ENCODE data around the gene SMIM22.

DNA sequence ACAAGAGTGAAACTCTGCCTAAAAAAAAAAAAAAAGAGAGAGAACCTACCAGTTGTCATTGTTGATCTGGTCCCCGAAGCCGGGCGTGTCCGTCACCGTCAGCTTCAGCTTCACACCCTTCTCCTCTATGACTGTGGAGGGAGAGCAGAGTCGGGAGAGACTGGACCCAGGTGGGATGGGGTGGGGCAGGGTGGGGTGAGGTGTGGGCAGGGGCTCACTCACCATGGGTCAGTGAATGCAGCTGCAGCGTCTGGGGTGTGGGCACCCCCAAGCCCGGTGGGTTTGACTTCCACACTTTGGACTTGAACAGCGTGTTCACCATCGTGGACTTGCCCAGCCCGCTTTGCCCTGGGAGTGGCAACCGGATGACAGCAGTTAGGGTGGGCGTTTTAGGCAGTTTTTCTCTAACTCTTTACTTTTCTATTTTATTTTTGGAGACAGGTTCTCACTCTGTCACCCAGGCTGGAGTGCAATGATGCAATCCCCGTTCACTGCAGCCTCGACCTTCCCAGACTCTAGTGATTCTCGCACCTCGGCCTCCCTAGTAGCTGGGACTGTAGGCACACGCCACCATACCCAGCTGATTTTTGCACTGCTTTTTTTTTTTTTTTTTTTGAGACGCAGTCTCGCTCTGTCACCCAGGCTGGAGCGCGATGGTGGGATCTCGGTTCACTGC is 9.3 kb upstream of the SMIM22 start:
- TF ChIP-seq, protein P1, sequence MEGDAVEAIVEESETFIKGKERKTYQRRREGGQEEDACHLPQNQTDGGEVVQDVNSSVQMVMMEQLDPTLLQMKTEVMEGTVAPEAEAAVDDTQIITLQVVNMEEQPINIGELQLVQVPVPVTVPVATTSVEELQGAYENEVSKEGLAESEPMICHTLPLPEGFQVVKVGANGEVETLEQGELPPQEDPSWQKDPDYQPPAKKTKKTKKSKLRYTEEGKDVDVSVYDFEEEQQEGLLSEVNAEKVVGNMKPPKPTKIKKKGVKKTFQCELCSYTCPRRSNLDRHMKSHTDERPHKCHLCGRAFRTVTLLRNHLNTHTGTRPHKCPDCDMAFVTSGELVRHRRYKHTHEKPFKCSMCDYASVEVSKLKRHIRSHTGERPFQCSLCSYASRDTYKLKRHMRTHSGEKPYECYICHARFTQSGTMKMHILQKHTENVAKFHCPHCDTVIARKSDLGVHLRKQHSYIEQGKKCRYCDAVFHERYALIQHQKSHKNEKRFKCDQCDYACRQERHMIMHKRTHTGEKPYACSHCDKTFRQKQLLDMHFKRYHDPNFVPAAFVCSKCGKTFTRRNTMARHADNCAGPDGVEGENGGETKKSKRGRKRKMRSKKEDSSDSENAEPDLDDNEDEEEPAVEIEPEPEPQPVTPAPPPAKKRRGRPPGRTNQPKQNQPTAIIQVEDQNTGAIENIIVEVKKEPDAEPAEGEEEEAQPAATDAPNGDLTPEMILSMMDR (IDR thresholded peaks at IDR 0.05), result no peak
- no peak for TF ChIP-seq POLR2AphosphoS5 (IDR thresholded peaks at IDR 0.05)
